GM19238 (cell line): ENCODE data around the gene FARP2.
A peak's percentile ranks its signal among the peaks of the same experiment; 100 is the strongest.
"Not testable (repeated sequence)": the region's sequence is repeated elsewhere in the genome, so short reads cannot be mapped to it uniquely, and the experiment has no call there.

Experiments used
- DNase-seq: peaks from one replicate; pipeline ENCODE4 v3.0.0; 2011; ENCODE audit warnings: low spot score; ENCODE audit not compliant: insufficient read length

The FARP2 gene

GRCh38 chr2:241501099-241501541, 145.0 kb downstream of the FARP2 start:
- no peak for DNase-seq

DNA sequence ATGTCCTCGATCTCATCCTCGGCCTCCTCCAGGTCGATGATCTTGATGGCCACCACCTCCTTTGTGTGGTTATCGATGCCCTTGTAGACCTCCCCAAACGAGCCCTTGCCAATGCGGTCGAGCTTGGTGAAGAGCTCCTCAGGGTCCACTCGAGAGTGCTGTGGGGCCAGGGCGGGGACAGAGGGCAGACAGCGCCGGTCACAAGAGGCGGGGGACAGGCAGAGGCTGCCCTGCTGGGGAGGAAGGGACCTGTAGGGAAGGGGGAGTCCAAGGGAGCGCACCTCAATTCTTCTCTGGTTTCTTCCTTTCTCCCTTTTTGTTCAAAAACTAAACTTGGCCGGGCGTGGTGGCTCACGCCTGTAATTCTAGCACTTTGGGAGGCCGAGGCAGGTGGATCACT, 145.5 kb downstream of the FARP2 start:
- DNase-seq, result no peak

DNA sequence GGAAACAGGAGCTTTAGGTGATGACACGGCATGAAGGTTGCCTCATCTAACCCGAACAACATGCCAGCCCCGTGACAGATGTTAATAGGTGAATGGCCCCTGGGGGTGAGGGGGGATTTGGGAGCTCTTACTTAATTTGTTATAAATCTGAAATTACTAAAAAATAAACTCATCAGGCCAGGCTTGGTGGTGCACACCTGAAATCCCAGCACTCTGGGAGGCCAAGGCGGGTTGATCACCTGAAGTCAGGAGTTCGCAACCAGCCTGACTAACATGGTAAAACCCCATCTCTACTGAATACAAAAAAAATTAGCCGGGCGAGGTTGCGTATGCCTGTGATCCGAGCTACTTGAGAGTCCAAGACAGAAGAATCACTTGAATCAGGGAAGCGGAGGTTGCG, 146.2 kb downstream of the FARP2 start:
- DNase-seq, result no peak

DNA sequence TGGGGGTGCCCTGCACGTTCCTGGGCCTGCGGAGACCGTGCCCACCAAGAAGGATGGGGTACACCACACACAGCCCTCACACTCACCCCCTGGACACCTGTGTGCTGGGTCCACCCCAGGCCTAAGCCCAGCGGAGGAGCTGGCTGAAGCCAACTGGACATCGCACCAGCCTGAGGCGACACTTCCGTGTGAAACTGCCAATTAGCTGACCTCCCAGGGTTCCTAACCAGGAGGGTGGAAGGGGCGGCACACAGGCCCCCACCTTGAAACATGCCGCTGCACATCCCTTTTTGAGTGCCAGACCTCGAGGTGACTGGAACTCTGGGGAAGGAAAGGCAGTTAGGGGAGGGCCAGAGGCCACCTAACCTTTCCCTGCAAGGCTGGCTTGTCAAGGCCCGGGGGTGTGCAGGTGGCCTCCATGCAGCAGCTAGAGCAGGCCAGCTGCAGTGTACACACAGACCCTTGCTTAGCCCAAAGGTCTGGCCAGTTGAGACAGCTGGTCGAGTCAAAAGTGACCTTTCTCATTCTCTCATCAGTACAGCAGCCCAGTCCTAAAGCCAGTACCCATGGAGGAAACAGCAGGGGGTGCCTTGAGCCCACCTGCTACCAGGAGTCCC, 147.8 kb downstream of the FARP2 start:
- DNase-seq, result no peak

GRCh38 chr2:241505086-241505780, 149.1 kb downstream of the FARP2 start:
- DNase-seq, result no peak

DNA sequence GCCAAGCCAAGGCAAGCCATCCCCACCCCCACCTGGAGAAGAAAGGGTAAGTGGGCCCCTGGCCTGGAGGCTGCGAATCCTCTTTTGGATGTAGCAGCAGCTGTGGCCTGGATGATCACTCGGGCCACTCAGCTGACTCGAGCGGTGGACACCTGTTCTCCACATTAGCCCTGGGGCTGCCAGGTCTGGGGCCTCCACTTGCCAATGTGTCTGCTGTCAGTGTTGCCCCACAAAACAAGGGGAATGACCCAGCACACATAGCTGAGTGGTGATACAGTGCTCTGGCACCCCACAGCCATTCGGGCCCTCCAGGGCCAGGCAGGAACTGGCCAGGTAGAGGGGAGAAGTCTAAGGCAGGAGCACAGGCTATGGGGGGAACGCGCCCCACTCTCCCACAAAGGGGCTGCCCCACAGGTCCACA, 149.7 kb downstream of the FARP2 start:
- no peak for DNase-seq

DNA sequence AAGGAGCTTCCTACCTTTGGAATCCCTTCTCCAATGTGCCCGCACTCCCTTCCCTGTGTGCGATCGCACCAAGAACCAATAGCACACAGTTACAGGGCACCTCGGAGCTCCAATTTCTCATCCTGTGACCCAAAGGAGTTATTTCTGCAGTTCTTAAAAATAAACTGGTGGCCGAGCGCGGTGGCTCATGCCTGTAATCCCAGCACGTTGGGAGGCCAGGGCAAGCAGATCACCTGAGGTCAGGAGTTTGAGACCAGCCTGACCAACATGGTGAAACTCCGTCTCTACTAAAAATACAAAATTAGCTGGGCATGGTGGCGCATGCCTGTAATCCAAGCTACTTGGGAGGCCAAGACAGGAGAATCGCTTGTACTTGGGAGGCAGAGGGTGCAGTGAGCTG, 150.2 kb downstream of the FARP2 start:
- DNase-seq, result not testable (repeated sequence)

DNA sequence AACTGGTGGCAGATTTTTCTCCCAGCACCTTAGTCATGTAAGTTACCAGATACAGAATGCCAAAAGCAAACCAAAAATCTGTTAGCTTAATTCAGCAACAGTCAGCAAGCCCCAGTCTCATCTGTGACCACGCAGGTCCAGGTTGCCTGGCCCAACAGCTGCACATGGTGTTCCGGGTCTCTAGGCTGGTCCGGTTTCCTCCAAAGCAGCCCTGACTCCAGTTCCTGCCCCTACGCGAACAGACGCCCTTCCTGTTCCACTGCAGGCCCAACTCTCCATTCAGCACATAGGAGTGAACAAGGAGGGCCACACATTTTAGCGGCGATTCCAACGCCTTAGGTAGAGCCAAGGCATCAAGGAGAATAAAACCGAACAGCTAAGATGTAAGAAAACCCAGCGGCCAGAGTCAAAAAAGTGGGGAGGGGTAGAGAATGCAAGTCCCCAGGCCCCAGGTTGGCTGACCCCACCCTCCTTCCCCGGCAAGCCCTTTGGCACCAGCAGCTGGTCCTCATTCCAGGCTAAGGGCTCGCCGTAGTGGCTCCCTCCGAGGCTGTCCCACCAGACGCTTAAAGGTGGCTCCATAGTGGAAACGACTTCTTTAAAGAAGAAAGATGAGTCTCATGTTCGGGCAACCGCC, 150.8 kb downstream of the FARP2 start:
- DNase-seq, result no peak

- peak; percentile 56 for DNase-seq
Measured at GRCh38 chr2:241507430-241508239, 151.6 kb downstream of the FARP2 start.

GRCh38 chr2:241508240-241509154, 152.4 kb downstream of the FARP2 start, which contains the start of gene STK25:
TSS of gene STK25 (minus strand) at chr2:241508584. CDS start at chr2:241508035, 549 bp downstream.
- DNase-seq, result peak; percentile 99

GRCh38 chr2:241509155-241509784, 153.2 kb downstream of the FARP2 start:
- no peak for DNase-seq

DNA sequence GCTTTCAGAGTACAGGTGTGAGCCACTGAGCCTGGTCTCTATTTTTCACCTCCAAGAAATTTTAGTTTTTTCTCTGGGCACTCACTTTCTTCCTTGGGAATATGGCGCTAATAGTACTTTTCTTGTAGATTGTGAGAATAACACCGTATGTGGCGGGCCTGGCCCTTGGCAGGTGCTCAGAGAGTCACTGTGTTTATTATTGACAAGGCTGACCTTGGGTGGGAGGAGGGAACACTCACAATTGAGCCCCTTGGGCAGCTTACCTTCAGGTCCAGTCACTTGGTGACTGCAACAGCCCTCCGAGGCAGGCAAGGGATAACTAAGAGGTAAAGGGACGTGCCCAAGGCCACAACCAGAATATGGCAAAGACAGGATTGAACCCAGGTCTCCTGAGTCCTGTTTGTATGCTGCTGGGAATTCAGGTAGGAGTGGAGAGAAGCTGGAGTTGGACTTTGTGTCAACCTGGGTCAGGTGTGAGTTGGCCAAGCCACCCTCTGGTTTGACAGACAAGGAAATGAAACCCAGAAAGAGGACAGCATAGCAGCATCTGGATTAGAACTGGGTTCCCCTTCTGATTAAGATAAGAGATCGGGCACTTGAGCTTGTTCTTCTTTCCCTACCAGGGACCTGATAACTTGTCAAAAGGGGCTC, 155.1 kb downstream of the FARP2 start:
- no peak for DNase-seq

GRCh38 chr2:241514553-241514952, 158.5 kb downstream of the FARP2 start:
- DNase-seq, result no peak

DNA sequence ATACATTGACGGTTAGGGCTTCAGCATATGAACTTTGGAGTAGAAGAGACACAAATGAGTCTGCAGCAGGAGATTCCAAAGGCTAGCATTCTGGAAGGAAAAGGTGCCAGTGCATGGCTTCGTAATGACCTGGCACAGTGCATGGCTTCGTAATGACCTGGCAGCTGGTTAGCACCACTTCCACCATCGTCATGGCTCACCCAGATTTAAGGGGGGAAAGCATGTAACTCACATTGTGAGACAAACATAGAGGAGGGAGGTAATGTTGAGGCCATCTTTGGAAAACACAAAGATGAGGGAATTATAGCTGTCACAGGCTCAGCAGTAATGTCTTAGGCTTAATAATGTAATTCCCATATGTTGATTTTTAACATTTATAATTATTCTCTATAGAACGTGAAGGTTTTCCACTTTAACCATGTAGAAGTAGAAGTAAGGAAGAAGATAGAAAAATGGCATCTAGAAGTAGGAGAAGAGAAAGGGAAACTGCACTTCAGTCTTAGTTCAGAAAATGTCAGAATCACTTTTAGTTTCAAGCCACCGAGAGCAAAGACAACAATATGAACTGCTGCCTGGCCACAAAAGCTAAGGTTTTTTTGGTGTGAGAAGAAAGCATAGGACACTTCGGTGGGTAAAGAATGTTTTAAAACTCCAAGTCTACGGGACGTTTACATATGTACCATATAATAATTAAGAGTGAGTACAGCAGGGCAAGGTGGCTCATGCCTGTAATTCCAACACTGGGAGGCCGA, 159.1 kb downstream of the FARP2 start:
- peak; percentile 58 for DNase-seq

DNA sequence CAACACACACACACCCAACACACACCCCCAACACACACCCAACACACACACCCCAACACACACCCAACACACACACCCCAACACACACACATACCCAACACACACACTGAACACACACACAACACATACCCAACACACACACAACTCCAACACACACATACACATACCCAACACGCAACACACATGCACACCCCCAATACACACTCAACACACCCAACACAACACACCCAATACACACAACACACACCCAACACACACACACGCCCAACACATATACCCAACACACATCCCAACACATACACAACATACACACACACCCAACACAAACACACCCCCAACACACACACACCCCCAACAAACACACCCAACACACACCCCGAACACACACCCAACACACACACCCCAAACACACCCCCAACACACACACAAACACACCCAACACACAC, 160.5 kb downstream of the FARP2 start:
- DNase-seq, result no peak

GRCh38 chr2:241517297-241517696, 161.2 kb downstream of the FARP2 start:
- no peak for DNase-seq

GRCh38 chr2:241519669-241520068, 163.6 kb downstream of the FARP2 start:
- no peak for DNase-seq

- DNase-seq, result no peak
Measured at GRCh38 chr2:241522477-241522876, 166.4 kb downstream of the FARP2 start.
